NCI-H1417 (cell line): Measurements from ENCODE around the gene FAM20C.
"Not testable (repeated sequence)": the region's sequence is repeated elsewhere in the genome, so short reads cannot be mapped to it uniquely, and the experiment has no call there.

Source experiments
- DNase-seq, 3 experiments: peaks; one replicate each; lab custom pipeline; 2025; lab: John Stamatoyannopoulos, UW

Gene FAM20C

DNA sequence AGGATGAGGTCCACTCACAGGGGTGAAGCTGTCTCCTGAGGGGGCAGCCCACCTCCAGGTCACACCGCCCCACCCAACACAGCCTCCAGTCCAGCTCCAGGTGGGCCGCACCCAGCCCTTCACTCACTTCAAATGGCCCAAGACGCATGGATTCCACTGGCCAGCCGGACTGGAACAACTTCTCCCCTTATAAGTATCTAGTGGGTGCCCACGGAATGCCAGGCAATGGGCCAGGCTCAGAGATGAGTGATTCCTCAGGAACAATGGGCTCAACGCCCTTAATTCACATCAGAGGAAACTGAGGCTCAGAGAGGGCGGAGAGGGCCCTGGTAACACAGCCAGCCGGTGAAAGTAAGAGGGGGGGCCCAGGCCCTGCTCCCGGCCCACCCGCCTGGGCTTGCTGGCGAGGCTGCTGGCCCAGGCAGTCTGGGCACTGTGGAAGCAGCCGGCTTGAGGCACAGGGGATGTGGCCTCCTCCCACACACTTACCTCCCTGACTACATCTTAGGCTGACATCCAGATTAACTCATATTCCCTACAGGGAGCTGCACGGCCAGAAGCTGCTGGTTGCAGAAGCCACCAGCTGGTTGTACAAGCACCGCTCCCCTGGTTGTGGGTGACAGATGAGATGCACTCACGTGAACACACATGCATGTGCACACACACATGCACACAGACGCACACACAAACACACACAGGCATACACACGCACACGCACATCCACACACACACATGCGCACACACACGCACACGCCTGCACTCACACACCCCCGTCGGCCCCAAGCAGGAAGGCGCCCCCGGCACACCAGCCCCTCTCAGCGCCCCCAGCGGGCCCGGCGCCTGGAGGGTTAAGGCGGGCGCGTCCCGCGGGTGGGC, 1.0 kb upstream of the FAM20C start:
- DNase-seq = peak in 1 of 3 experiments; percentile 62

DNA sequence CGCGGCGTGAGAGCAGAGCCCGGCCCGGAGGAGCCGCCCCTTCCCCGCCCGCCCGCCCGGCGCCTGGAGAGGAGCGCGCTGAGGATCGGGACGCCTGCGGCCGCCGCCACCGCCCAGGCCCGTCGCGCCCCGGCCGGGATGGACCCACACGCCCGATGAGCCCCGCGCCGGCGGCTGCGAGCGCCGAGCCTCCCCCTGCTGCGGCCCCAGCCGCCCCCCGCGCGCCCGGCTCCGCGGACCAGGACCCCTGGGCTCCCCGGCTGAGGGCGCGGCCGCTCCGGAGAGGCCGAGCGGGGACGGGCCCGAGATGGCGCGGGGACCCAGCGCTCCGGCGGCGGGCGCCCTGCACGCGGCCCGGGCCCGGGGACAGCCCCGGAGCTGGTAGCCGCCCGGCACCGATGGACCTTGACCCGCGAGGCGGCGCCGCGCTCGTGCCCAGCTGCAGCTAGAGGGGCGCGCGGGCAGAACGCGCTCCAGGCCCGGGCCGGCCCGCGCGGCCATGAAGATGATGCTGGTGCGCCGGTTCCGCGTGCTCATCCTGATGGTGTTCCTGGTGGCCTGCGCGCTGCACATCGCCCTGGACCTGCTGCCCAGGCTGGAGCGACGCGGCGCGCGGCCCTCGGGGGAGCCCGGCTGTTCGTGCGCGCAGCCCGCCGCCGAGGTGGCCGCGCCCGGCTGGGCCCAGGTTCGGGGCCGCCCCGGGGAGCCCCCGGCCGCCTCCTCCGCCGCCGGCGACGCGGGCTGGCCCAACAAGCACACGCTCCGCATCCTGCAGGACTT, 520 bp downstream of the FAM20C start:
- peak in 2 of 3 experiments; percentile 28 to 38 for DNase-seq

DNA sequence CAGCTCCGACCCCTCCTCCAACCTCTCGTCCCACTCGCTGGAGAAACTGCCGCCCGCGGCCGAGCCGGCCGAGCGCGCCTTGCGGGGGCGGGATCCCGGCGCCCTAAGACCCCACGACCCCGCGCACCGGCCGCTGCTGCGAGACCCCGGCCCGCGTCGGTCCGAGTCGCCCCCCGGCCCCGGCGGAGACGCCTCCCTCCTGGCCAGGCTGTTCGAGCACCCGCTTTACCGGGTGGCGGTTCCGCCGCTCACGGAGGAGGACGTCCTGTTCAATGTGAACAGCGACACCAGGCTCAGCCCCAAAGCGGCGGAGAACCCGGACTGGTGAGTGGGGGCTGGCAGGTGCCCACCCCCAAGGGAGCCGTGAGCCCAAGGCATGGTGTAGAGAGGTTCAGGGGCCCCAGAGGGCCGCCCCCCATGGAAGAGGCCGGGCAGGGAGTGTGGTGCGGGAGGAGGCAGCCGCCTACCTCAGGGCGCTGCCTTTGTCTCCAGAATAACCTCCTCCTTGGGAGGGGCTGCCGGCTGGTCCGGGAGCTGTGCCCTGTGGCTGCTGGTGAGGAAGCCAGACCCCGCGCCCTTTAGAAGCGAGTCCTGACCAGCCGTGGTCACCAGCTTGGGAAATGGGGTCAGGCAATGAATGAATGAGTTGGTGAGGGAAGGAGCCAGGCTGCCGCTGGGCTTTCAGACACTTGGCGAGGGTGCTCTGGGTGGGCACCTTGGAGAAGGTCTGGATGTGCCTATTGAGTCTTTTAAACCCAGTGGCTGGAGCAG, 1.3 kb downstream of the FAM20C start:
- peak in 2 of 3 experiments; percentile 46 to 57 for DNase-seq

DNA sequence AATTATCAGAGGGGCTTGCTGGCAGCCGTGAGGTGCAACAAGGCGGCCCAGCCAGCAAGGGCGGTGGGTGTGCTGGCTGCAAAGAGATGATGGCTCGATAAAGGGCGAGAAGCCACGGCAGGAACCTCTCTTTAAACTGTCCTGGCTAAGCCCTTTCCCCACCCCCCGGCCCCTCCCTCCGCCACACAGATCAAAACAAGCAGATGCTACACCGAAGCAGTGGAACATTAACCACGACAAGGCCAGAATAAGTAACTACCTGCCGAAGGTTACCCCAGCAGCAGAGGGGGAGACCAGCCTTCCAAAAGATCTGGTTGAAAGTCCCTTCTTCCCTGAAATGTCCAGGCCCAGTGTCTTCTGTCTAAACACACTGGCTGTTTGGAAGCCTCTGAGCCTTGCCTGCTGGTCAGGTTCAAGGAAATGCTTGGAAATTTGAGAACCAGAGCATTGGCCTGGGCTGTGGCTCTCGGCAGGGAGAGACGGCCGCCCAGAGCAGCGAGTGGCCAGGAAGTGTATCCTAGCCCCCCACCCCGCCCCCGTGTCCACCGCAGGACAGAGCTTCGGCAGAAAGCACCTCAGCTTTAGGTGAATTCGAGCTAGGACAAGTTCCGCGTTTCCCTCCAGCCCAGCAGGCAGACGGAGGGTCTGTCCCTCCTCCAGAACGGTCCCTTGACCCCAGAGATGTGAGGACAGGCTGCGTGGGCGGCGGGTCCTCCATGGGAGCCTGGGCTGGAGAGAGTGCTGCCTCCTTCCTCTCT, 2.1 kb downstream of the FAM20C start:
- no peak for DNase-seq

DNA sequence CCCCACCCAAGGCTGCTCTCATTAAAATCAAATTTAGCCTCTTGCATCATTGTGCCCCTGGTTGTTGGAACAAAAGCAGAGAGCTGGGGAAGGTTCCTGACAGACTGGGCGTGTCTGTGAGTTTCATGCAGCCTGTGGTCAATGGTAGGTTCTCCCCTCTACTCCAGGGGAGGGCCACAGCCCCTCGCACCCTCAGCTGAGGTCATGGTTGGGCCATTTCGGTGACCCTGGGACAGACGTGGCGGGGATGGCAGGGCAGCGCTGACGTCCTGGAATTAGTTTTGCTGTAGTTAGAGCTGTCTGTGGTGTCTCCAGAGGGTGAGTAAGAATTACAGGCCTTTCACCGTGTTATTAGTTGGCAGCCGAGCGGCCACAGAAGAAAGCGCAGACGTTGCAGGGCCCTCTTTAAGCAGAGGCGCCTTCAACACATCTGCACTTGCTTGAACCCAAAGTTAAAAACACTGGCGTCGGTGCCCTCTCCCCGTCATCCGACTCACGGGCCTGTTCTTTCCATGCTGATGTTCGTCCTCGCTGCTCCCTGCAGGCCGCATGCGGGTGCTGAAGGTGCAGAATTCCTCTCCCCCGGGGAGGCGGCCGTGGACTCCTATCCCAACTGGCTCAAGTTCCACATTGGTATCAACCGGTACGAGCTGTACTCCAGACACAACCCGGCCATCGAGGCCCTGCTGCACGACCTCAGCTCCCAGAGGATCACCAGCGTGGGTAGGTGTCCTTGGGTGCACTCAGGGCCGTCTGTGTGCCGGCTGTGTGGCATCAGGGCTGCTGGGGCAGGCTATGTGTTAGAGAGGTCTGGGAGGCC, 2.8 kb downstream of the FAM20C start:
- no peak for DNase-seq

DNA sequence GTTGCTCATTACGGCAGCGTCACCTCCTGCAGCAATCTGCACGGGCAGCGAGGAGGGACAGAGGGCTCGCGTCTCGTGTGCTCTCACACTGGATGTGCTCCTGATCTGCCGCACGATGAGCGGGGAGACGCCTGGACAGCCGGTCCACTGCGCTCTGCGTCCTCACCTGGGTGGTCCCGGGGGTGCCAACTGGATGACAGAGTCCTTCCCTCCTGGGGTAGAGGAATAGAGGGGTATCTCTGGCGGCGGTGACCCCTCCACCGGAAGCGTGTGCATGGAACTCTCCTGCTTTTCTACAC, 3.4 kb downstream of the FAM20C start:
- no peak for DNase-seq

DNA sequence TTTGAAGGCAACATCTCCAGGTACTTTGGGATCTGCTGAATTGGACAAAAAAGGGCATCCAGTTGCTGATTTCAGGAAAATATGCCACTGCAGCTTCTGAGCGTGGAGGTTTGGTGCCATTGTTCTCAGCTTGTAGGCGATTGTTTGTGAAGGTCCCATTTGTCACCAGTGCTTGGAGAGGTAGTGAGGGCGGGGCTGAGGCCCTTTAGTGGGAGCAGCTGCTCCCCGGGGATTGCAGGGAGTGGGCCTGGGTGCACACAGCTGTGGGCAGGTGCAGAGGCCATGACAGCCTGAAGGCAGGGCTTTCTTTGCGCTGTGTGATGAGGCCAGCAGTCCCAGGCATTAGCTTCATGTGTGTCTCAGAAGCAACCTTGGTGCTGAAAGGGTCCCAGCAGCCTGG, 3.9 kb downstream of the FAM20C start:
- DNase-seq = peak in 2 of 3 experiments; percentile 34 to 77

DNA sequence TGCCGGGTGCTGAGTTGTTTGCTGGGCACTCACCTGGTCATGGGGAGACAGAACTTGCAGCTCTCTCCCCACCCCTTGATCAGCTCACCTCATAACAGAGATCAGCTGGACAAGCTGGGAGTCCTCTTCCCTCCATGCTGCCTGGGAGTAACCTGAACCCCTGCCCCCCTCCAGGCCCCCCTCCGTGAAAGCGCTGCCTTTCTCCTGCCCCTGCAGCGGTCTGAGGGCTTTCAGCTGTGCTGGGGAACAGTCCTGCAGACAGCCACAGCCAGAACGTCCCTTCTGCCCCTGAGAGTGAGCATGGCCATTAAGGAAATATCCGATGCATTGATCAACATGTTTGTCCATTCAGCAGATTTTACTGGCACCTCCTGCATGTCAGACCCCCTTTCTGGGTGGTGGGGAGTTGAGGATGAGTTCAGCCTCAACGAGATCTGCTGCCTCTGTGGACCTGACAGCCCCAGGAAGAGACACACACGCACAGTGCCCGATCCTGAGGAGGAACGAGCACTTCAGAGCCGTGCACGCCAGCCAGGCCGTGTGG, 4.5 kb downstream of the FAM20C start:
- no peak for DNase-seq

DNA sequence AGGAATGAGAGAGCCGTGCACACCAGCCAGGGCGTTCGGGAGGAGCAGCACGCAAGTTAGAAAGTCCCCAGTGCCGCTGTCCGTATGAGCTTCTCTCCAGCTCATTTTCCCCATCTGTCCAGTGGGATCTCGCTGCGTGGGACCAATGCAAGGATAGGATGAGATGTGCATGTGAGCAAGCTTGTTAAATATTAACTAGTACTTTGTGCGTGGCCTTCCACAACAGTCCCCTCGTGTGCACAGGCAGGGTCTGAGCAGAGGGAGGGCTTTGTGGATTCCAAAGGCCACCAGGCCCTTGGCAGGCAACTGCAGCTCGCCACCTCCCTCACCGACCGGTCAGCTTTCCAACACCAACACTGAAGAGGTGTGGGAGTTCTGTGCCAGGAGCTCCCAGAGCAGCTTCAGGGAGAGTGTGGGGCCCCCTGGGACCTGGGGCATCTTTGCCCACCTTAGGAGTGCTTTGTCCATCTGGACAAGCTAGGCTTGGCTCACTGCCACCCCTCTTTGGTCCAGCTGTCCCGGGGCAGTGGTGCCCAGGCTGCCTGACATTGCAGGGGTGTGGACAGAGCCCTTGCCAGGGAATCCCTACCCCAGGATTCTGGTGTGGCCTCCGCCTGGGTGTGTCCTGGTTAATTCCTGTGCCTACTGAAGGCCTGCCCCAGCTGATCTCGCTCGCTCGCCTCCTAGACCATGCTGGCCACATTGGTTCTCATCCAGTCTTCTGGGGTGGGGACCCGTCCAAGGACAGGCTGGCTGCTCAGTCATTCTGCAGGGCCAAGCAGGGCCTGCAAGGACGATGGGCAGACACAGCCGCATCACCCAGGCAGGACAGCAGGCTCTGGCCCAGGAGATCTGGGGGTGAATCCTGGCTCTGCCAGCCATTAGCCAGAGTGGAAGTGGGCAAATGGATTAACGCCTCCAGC, 5.3 kb downstream of the FAM20C start:
- DNase-seq = no peak

DNA sequence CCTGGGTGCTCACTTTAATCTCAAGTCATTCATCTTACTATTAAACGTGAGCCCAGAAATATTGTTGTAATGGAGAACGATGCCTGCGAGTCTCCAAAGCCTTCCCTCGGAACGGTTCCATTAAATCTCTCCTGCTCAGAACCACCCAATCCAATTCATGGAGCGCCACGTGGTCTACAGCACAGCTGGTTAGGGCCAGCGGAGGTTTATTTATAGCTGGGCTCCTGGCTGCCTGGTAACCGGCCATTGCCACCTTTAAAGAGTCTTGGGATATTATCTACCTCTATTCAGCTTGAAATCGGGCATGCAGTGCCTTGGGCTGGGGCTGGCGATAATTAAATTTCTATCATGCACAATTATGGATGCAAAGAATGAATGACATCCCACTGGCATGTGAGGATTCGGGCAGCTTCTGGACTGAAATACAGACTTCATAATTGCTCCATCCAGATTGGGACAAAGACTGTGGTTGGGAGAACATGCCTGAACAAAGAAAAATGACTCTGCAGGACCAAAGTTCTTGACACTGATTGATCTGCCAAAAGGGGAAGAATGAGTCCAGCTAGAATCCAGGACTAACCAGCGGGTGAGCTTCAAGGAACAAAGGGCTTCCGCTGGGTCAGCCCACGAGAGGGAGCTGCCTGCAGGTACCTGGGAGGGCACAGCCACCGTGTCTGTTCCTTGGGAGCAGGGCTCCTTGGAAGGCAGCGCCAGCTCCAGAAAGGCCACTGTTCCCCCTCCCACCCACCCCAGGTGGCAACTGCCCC, 7.3 kb downstream of the FAM20C start:
- DNase-seq = no peak

DNA sequence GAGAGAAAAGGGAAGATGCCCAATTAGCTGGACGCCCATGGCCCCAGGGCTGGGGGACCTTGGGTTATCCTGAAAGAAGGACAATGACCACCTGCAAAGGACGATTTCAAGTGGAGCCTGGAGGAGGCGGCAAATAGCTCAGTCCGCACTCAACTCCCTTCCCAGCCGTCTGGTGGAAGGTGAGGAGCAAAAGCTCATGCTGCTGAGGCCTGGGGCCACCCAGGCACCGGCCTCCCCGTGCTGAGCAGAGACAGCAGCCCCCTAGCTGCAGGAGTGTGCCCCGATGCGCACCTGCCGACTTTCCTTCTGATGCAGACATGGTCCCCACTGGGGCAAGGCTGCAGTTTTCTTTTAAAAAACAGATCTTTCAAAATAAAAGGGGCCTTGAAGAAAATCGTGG, 7.9 kb downstream of the FAM20C start:
- no peak for DNase-seq

DNA sequence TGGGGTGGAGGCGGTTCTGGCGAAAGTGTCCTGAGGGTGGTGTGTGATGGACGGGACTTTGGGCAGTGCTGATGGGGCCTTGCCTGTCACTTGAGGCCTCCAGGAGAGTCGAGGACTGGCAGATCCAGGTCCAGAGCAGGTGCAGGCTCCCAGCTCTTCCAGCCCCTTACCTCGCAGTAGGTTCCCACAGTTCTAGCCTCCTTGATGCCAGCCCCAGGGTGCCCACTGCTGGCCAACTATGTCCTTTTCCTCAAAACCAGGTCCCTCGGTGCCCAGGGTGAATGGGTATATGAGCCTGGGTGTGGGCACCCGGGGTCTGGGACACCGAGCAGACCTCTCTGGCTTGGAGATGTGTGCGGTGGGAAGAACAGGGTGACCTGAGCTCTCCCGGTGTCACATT, 8.3 kb downstream of the FAM20C start:
- DNase-seq = peak in 1 of 3 experiments; percentile 3

DNA sequence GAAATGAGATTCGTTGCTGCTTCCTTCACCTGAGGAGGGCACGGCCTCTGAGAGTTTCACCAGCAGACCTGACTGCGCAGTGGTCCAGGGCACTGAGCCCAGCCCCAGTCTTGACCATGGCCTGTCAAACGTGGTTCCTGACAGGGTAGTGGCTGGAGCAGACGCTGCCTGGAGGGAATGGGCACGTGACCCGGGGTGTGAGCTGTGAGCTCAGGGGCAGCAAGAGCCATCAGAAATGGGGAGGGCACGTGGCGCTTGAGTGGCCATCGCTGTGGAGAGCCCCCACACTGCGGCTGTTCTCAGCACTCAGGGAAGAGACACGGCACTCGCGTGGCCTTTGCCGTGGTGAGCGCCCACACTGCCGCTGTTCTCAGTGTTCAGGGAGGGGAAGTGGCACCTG, 12.0 kb downstream of the FAM20C start:
- DNase-seq = no peak

DNA sequence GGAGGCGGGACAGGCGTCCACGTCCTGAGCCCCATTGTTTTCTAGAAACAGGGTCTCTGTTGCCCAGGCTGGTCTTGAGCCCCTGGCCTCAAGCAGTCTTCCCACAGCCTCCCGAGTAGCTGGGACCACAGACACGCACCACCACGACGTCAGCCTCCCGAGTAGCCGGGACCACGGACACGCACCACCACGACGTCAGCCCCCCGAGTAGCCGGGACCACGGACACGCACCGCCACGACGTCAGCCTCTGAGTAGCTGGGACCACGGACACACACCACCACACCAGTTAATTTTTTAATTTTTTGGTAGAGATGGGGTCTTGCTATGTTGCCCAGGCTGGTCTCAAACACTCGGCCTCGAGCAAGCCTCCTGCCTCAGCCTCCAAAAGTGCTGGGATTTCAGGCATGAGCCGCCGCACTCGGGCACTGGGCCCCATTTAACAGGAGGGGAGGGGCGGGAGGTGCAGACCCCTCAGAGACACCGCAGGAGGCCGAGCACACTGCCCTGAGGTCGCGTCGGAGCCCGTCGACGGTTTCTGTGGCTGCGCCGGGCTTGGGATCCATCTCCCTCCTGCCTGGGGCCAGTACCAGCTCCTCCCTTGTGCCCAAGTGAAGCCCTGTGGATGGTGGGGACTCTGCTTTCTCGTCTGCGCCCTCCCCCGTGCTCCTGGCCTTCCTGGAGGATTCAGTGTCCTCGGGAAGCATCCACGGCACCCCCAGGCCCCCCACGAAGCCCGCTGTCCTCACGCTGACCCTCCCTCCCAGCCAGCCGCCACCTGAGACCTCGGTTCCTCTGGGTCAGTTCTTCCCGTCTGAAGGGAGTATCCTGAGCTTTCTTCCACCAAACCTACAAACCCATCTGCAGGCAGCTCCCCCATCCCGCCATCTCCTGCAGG, 13.0 kb downstream of the FAM20C start:
- no peak for DNase-seq

DNA sequence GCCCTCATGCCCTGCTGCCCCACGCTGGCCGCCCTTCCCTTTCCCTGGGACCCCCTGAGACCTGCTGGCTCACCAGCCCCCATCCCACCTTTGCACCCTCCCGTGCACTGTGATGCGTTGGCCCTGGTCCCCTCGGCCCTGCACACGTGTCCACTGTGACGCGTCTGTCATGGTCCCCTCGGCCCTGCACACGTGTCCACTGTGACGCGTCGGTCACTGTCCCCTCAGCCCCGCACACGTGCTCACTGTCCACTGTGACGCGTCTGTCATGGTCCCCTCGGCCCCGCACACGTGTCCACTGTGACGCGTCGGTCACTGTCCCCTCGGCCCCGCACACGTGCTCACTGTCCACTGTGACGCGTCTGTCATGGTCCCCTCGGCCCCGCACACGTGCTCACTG, 14.0 kb downstream of the FAM20C start:
- not testable (repeated sequence) for DNase-seq

DNA sequence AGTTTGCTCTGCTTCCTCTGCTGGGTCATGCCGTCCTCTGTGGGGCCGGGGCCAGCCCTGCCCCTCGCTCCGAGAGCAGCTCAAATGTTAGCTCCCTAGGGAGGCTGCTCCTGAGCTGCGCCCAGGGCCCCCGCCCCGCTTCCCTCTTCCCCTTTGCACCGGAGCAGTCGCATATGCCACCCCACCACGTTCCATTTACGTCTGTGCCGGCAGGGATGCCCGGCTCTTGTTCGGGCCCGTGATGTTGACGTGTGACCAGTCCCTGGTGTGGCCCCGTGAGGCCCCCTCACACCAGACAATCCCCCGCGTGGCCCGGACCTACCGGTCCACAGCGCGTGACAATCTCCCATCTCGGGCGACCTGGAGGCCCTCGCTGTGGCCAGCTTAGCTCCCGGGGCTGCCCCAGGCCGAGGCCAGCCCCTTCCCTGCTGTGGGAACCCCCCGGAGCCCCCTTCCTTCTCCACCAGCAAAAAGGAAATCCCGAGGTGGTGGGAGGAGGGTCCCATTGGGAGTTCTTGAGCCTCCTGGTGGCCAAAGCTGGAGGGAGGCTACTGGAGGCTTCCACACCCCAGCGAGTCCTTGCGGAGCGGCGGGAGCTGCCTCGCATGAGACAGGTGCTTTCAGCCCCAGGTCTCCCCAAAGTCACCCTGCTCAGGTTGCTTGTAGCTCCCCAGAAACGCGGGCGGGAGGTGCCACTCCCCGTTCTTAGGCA, 15.2 kb downstream of the FAM20C start:
- no peak for DNase-seq

DNA sequence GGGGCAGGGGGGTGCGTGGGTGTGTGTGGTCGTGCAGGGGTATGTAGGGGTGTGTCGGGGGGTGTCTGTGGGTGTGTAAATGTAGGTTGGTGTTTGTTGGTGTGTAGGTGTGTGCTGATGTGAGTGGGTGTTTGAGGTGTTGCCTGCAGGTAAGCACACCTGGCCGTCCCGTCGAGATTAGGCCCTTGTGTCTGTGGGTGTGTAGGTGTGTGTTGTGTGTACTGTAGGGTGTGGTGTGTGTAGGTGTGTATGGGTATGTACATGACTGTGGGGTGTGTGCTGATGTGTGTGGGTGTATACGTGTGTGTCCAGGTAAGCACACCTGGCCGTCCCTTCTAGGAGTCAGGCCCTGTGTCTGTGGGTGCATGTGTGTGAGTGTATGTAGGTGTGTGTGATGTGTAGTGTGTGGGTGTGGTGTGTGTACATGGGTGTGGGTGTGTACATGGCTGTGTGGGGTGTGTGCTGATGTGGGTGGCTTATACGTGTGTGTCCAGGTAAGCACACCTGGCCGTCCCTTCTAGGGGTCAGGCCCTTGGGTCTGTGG, 15.8 kb downstream of the FAM20C start:
- DNase-seq = no peak
